Measurements from ENCODE around the gene SSR3. TPM values are rescaled to one million over a fixed set of nuclear protein-coding genes. Genes with fewer than 3 reads are reported as not detected.
A peak's percentile ranks its signal among the peaks of the same experiment; 100 is the strongest.

SSR3 gene
- total RNA-seq, 1 donor from 2014 or later = 148 TPM

- Mint-ChIP-seq H3K36me3 (ENCODE audit: low read depth, unreplicated experiment) (no peaks in the 10 kb centered on the region), H3K4me3 (ENCODE audit: unreplicated experiment) (no peak overlapping the region), H3K27me3 (ENCODE audit: unreplicated experiment) (no peaks in the 10 kb centered on the region), H3K27ac (ENCODE audit: unreplicated experiment) (no peak overlapping the region), H3K9me3 (ENCODE audit: unreplicated experiment) (no peaks in the 10 kb centered on the region), H3K4me1 (ENCODE audit: unreplicated experiment) (peaks cover 19% of the 10 kb centered on the region)
- no peak for DNase-seq (ENCODE audit: low spot score)
- TF ChIP-seq CTCF (IDR thresholded peaks at IDR 0.05; ENCODE audit: unreplicated experiment) = no peak
Observed at GRCh38 chr3:156601497-156601896, 46.6 kb upstream of the SSR3 start.

GRCh38 chr3:156600834-156601233, 45.9 kb upstream of the SSR3 start:
- no peaks in the 10 kb centered on the region for H3K27me3 Mint-ChIP-seq (ENCODE audit: unreplicated experiment)
- no peak for DNase-seq (ENCODE audit: low spot score)
- H3K4me3 Mint-ChIP-seq (ENCODE audit: unreplicated experiment) = no peak overlapping the region
- H3K36me3 Mint-ChIP-seq (ENCODE audit: low read depth, unreplicated experiment) = no peaks in the 10 kb centered on the region
- no peaks in the 10 kb centered on the region for H3K9me3 Mint-ChIP-seq (ENCODE audit: unreplicated experiment)
- TF ChIP-seq CTCF (IDR thresholded peaks at IDR 0.05; ENCODE audit: unreplicated experiment) = no peak
- peaks cover 18% of the 10 kb centered on the region for H3K4me1 Mint-ChIP-seq (ENCODE audit: unreplicated experiment)
- no peak overlapping the region for H3K27ac Mint-ChIP-seq (ENCODE audit: unreplicated experiment)

GRCh38 chr3:156599089-156599874, 44.4 kb upstream of the SSR3 start:
- Mint-ChIP-seq H3K9me3 (ENCODE audit: unreplicated experiment) (no peaks in the 10 kb centered on the region), H3K4me1 (ENCODE audit: unreplicated experiment) (peaks cover 24% of the 10 kb centered on the region), H3K27ac (ENCODE audit: unreplicated experiment) (peak overlapping the region; percentile 71), H3K4me3 (ENCODE audit: unreplicated experiment) (no peak overlapping the region), H3K36me3 (ENCODE audit: low read depth, unreplicated experiment) (no peaks in the 10 kb centered on the region), H3K27me3 (ENCODE audit: unreplicated experiment) (no peaks in the 10 kb centered on the region)
- DNase-seq (ENCODE audit: low spot score) = no peak
- TF ChIP-seq CTCF (IDR thresholded peaks at IDR 0.05; ENCODE audit: unreplicated experiment) = no peak

GRCh38 chr3:156598413-156598812, 43.5 kb upstream of the SSR3 start:
- no peak for DNase-seq (ENCODE audit: low spot score)
- peaks cover 32% of the 10 kb centered on the region for H3K4me1 Mint-ChIP-seq (ENCODE audit: unreplicated experiment)
- H3K27ac Mint-ChIP-seq (ENCODE audit: unreplicated experiment) = peak overlapping the region; percentile 43
- no peaks in the 10 kb centered on the region for H3K27me3 Mint-ChIP-seq (ENCODE audit: unreplicated experiment)
- H3K9me3 Mint-ChIP-seq (ENCODE audit: unreplicated experiment) = no peaks in the 10 kb centered on the region
- no peaks in the 10 kb centered on the region for H3K36me3 Mint-ChIP-seq (ENCODE audit: low read depth, unreplicated experiment)
- TF ChIP-seq CTCF (IDR thresholded peaks at IDR 0.05; ENCODE audit: unreplicated experiment) = no peak
- H3K4me3 Mint-ChIP-seq (ENCODE audit: unreplicated experiment) = no peak overlapping the region

GRCh38 chr3:156594219-156594683, 39.3 kb upstream of the SSR3 start:
- no peak for TF ChIP-seq CTCF (IDR thresholded peaks at IDR 0.05; ENCODE audit: unreplicated experiment)
- no peak for DNase-seq (ENCODE audit: low spot score)
- Mint-ChIP-seq H3K9me3 (ENCODE audit: unreplicated experiment) (no peaks in the 10 kb centered on the region), H3K4me1 (ENCODE audit: unreplicated experiment) (peaks cover 27% of the 10 kb centered on the region), H3K4me3 (ENCODE audit: unreplicated experiment) (no peak overlapping the region), H3K27me3 (ENCODE audit: unreplicated experiment) (peaks cover 2% of the 10 kb centered on the region), H3K27ac (ENCODE audit: unreplicated experiment) (no peak overlapping the region), H3K36me3 (ENCODE audit: low read depth, unreplicated experiment) (no peaks in the 10 kb centered on the region)

Data from endothelial cell (in vitro differentiated cells).